ENCODE measurements around the gene ZBTB39. TPM values are rescaled to one million over a fixed set of nuclear protein-coding genes. Genes with fewer than 3 reads are reported as not detected.

The ZBTB39 gene
- total and polyA plus RNA-seq, 2 of the 13 experiments (the other 11 are each of a cell fraction or from before 2014, with no cell fraction given), result 6.5 to 6.9 TPM

- ATAC-seq (no peak; the same call in 2 of the 3 replicates), FAIRE-seq (no peak), DNase-seq (ENCODE audit: low spot score) (no peak)
- no peaks in the 10 kb centered on the region for H4K20me1 ChIP-seq (ENCODE audit: insufficient read depth, low read length)
- POLR2A ChIA-PET, result no interaction called here
- no TSS peak for BruUV-seq (replicated peaks)
- no peak overlapping the region for H2AFZ ChIP-seq (ENCODE audit: low read length)
- no peak overlapping the region for H3K27ac ChIP-seq (ENCODE audit: extremely low read length, insufficient read depth, low read length)
- H3K9me3 ChIP-seq (ENCODE audit: low read length), result no peaks in the 10 kb centered on the region
- H3K79me2 ChIP-seq (ENCODE audit: insufficient read depth, low read length), result no peaks in the 10 kb centered on the region
- 94% methylated on average over 24 of the region's 26 CpGs for WGBS (ENCODE audit: low lambda C conversion rate)
- H3K4me1 ChIP-seq (ENCODE audit: insufficient read depth, low read length), result peaks cover 15% of the 10 kb centered on the region; the same call in 1 of the 2 replicates
- CTCF ChIA-PET (ENCODE audit: low intra/inter-chr PET ratio, low total read pairs), result no interaction called here
- H3K4me2 ChIP-seq (ENCODE audit: low read depth, low read length), result no peak overlapping the region
- H3K9ac ChIP-seq (ENCODE audit: insufficient read depth, low read depth, low read length), result no peak overlapping the region
- TF ChIP-seq, protein P1, sequence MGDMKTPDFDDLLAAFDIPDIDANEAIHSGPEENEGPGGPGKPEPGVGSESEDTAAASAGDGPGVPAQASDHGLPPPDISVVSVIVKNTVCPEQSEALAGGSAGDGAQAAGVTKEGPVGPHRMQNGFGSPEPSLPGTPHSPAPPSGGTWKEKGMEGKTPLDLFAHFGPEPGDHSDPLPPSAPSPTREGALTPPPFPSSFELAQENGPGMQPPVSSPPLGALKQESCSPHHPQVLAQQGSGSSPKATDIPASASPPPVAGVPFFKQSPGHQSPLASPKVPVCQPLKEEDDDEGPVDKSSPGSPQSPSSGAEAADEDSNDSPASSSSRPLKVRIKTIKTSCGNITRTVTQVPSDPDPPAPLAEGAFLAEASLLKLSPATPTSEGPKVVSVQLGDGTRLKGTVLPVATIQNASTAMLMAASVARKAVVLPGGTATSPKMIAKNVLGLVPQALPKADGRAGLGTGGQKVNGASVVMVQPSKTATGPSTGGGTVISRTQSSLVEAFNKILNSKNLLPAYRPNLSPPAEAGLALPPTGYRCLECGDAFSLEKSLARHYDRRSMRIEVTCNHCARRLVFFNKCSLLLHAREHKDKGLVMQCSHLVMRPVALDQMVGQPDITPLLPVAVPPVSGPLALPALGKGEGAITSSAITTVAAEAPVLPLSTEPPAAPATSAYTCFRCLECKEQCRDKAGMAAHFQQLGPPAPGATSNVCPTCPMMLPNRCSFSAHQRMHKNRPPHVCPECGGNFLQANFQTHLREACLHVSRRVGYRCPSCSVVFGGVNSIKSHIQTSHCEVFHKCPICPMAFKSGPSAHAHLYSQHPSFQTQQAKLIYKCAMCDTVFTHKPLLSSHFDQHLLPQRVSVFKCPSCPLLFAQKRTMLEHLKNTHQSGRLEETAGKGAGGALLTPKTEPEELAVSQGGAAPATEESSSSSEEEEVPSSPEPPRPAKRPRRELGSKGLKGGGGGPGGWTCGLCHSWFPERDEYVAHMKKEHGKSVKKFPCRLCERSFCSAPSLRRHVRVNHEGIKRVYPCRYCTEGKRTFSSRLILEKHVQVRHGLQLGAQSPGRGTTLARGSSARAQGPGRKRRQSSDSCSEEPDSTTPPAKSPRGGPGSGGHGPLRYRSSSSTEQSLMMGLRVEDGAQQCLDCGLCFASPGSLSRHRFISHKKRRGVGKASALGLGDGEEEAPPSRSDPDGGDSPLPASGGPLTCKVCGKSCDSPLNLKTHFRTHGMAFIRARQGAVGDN (CRISPR knock-in tag; IDR thresholded peaks at IDR 0.05), result peak; percentile 11; the same call in 1 of the 2 replicates
- no peak for TF ChIP-seq ZXDC (CRISPR knock-in tag; IDR thresholded peaks at IDR 0.05)
- intact Hi-C loops (cut with micrococcal nuclease; ENCODE audit: unreplicated experiment), result no loop called here
- in situ Hi-C loops (cut with HindIII; ENCODE audit: extremely low pct_ligation_motif_present, low pct_unique_long_range_greater_than_20kb), result no loop called here
- H3K27me3 ChIP-seq (ENCODE audit: control insufficient read depth in 1 of 2, insufficient read depth in 2 of 2, low read length in 2 of 2), result no peaks in the 10 kb centered on the region; a peak in 1 of 5 replicates
- peaks cover 0 to 2% of the 10 kb centered on the region in 2 experiments; a peak in 1 of 5 replicates for H3K36me3 ChIP-seq (replicated peaks in 1 of 2; ENCODE audit: control insufficient read depth in 1 of 2, insufficient read depth in 2 of 2, low read length in 2 of 2)
- no peak overlapping the region for H3K4me3 ChIP-seq (replicated peaks in 1 of 3; ENCODE audit: insufficient read depth in 1 of 3, low read depth in 2 of 3, low read length in 3 of 3)
These were observed 11.0 kb downstream of the ZBTB39 start for GRCh38 chr12:56995201-56995929.
